Fibroblast of lung (primary cell): Measurements from ENCODE around the gene NOSTRIN.

Experiments used
- EZH2 ChIP-seq: IDR thresholded peaks from 2 replicates; pipeline ENCODE4 v1.5.1; 2012; ENCODE audit warnings: low read length, control low read depth, mild to moderate bottlenecking; ENCODE audit errors: missing control alignments
- TF ChIP-seq, protein P1 (sequence below), 2 donors: IDR thresholded peaks in 1 of 2; conservative IDR thresholded peaks in 1 of 2; 1 replicate in 1 of 2; 2 replicates in 1 of 2; pipeline ENCODE4 v1.5.1; 2011 to 2012; ENCODE audit warnings: low read length in 2 of 2, control low read depth in 1 of 2, inconsistent platforms in 1 of 2, low read depth in 1 of 2, mild to moderate bottlenecking in 1 of 2

DNA sequence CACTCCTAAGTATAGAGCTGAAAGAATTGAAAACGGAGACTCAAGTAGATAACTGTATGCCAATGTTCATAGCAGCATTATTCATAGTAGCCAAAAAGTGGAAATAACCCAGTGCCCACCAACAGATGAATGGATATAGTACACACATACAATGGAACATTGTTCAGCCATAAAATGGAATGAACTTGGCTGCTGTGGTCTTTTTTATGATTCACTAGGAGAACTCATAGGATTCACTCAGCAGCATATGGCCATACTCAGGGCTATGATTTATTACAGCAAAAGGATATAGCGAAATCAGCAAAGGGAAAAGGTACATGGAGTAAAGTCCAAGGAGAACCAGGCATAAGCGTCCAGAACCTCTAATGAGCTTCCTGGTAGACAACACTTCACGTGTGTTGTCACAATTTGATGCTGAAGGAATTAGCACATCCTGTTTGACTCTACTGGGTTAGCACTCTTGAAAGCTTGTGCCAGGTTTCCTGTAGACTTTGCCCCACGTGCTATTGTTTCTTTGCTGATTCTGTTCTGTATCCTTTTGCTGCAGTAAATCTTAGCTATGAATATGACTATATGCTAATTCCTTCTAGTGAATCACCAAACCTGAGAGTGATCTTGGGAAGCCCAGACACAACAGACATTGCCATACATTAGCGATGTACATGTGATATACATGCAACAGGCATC is 72.1 kb downstream of the NOSTRIN start:
- TF ChIP-seq, protein P1, sequence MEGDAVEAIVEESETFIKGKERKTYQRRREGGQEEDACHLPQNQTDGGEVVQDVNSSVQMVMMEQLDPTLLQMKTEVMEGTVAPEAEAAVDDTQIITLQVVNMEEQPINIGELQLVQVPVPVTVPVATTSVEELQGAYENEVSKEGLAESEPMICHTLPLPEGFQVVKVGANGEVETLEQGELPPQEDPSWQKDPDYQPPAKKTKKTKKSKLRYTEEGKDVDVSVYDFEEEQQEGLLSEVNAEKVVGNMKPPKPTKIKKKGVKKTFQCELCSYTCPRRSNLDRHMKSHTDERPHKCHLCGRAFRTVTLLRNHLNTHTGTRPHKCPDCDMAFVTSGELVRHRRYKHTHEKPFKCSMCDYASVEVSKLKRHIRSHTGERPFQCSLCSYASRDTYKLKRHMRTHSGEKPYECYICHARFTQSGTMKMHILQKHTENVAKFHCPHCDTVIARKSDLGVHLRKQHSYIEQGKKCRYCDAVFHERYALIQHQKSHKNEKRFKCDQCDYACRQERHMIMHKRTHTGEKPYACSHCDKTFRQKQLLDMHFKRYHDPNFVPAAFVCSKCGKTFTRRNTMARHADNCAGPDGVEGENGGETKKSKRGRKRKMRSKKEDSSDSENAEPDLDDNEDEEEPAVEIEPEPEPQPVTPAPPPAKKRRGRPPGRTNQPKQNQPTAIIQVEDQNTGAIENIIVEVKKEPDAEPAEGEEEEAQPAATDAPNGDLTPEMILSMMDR (conservative IDR thresholded peaks at IDR 0.05 in 1 of 2, IDR thresholded peaks at IDR 0.05 in 1 of 2; ENCODE audit: low read depth in 1 of 2, low read length in 2 of 2): no peak
- no peak for TF ChIP-seq EZH2
